GM12875 (cell line): ENCODE measurements around the gene CD248.

Experiments used
- H3K4me3 ChIP-seq: one replicate; pipeline ENCODE4 v1.5.1; 2011; ENCODE audit warnings: low read depth, low read length, control low read depth
- CTCF ChIP-seq: IDR thresholded peaks from 2 replicates; pipeline ENCODE4 v1.5.1; 2011; ENCODE audit warnings: low read depth, mild to moderate bottlenecking, control low read depth, inconsistent platforms, low read length, moderate library complexity, borderline replicate concordance; ENCODE audit not compliant: insufficient read depth

CD248 gene

GRCh38 chr11:66275984-66276612 lies 40.7 kb downstream of the CD248 start:
- H3K4me3 ChIP-seq: no peak overlapping the region
- TF ChIP-seq CTCF: no peak

GRCh38 chr11:66275396-66275795 lies 41.4 kb downstream of the CD248 start:
- no peak for TF ChIP-seq CTCF
- no peak overlapping the region for H3K4me3 ChIP-seq

GRCh38 chr11:66274219-66274618 lies 42.6 kb downstream of the CD248 start:
- no peak overlapping the region for H3K4me3 ChIP-seq
- TF ChIP-seq CTCF: no peak

- no peak for TF ChIP-seq CTCF
- H3K4me3 ChIP-seq: no peak overlapping the region
These were observed 44.2 kb downstream of the CD248 start for GRCh38 chr11:66272596-66272995.

GRCh38 chr11:66271816-66272215 lies 45.0 kb downstream of the CD248 start:
- no peak overlapping the region for H3K4me3 ChIP-seq
- no peak for TF ChIP-seq CTCF

GRCh38 chr11:66268952-66269905 lies 47.6 kb downstream of the CD248 start:
- no peak for TF ChIP-seq CTCF
- peak overlapping the region; percentile 97 for H3K4me3 ChIP-seq

- peak within 1 kb of the TSS; percentile 97 for H3K4me3 ChIP-seq
- no peak for TF ChIP-seq CTCF
These were observed 48.4 kb downstream of the CD248 start, which contains the start of gene RAB1B for GRCh38 chr11:66268244-66268951. TSS of gene RAB1B (plus strand) at chr11:66268639. CDS start at chr11:66268680, 41 bp downstream.
